Left cardiac atrium (tissue), 4 donors: ENCODE measurements around the gene EIF2D. TPM values are rescaled to one million over a fixed set of nuclear protein-coding genes. Genes with fewer than 3 reads are reported as not detected.

ENCODE experiments used
- ATAC-seq, 2 donors: fragments of 200-7000 bp; cut with Tn5 transposase; one replicate each; pipeline ENCODE4 v1.9.1; 2020; ENCODE audit warnings: mild to moderate bottlenecking in 2 of 2, moderate library complexity in 2 of 2
- DNase-seq: peaks from one replicate; pipeline ENCODE4 v3.0.0-alpha.2; 2020
- intact Hi-C, 2 donors: fragments of 100-400 bp; cut with DNase I; formaldehyde crosslinking; loops; one replicate each; pipeline versions ENCODE4 v1.14.1 to v1.15.1; 2022 to 2023
- long read RNA-seq: library from polyadenylated mRNA; unstranded; transcript quantifications from one replicate; pipeline ENCODE4 v2.0.0, GENCODE V29; 2021
- total RNA-seq, 2 donors: library from RNA; stranded (reverse); fragmentation: NEBNext Ultra II Directional; extraction: Animal tissue kit (Norgen Biotek cat#: 25700); gene quantifications; one replicate each; pipeline ENCODE4 v1.2.1, GENCODE V29; 2021
- donor health status: DM: no; HTN: yes; CAD: no.
- donor health status: DM: no; HTN: yes; CAD: no; lungs with severe emphysema.
- donor health status: DM: yes; HTN: yes; CAD: no.
- donor health status: Dilated cardiomyopathy.

The EIF2D gene, protein sequence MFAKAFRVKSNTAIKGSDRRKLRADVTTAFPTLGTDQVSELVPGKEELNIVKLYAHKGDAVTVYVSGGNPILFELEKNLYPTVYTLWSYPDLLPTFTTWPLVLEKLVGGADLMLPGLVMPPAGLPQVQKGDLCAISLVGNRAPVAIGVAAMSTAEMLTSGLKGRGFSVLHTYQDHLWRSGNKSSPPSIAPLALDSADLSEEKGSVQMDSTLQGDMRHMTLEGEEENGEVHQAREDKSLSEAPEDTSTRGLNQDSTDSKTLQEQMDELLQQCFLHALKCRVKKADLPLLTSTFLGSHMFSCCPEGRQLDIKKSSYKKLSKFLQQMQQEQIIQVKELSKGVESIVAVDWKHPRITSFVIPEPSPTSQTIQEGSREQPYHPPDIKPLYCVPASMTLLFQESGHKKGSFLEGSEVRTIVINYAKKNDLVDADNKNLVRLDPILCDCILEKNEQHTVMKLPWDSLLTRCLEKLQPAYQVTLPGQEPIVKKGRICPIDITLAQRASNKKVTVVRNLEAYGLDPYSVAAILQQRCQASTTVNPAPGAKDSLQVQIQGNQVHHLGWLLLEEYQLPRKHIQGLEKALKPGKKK
- 10 to 100 TPM; 22.9 to 27.8 TPM for total RNA-seq
- long read RNA-seq, transcript EIF2D-201 (15 exons, 2,005 nt), result major isoform, 23 of 58 reads
- long read RNA-seq, transcript EIF2D-202 (13 exons, 1,633 nt), result minor isoform, 5 of 58 reads
- long read RNA-seq, partial matches to known transcripts, result 8 of 58 reads
- long read RNA-seq, other reads (novel, unspliced or antisense), result 22 of 58 reads

DNA sequence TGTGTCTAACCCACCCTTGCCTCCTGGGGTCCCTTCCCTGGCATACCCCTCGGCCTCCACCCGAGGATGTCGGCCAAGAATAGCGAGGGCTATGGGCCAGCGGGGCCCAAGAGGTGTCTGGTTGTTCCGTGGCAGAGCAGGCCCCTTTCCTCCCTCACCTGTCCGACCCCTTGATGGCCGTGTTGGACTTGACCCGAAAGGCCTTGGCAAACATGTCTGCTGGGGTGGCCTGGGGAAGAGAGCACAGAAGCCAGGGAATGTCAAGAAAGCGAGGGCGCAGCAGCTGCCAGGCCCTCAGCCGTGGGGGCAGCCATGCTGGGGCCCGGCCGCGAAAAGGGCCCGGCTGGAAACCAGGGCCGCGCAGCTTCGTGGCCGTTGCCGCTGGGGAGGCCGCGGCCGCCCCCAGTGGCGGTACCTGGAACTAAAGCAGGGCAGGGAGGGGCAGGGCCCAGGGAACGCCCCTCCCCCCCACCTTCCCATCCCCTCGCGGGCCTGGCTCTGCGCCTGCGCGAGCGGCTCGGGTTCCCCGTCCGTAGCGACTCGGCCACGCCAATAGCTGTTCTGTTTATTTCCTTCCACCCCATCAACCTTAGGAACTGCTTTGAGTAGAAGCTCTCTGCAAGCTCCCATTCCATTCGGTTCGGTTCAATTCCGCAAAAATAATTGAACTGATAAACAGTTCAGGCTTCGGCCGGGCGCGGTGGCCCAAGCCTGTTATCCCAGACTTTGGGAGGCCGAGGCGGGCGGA, at the start of gene EIF2D:
TSS of gene EIF2D (minus strand) at position 337 of the 748 bp plus-strand sequence. CDS start at position 214, 123 bp downstream.
- peak; percentile 99 for ATAC-seq
- intact Hi-C loops, result no loop called here
- DNase-seq, result peak; percentile 93

DNA sequence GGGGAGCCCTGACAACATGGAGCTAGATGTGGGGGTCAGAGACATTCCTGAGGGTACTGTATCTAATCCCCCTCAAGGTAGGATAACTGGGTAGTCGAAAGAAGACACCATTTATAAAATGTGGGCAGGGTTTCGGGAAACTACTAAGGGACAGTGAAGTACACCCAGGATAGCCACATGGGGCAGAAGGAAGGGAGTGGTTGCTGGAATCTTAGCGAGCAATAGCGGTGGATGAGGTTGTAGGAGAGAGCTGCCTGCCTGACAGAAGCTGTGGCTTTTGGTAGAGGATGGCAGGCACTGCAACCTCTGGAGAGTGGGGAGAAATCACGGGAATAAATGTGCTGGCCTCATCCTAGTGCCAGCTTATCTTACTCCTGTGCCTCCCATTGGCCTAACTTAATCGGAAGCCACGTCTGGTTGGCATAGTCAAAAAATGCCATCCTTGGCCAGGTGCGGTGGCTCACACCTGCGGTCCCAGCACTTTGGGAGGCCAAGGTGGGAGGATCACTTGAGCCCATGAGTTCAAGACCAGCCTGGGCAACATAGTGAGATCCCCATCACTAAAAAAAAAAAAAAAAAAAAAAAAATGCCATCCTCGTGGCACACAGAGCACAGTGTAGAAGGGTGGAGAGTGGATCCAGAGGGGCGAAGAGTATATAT, 49.0 kb upstream of the EIF2D start:
- no peak for DNase-seq
- intact Hi-C loops, result no loop called here
- ATAC-seq, result no peak

DNA sequence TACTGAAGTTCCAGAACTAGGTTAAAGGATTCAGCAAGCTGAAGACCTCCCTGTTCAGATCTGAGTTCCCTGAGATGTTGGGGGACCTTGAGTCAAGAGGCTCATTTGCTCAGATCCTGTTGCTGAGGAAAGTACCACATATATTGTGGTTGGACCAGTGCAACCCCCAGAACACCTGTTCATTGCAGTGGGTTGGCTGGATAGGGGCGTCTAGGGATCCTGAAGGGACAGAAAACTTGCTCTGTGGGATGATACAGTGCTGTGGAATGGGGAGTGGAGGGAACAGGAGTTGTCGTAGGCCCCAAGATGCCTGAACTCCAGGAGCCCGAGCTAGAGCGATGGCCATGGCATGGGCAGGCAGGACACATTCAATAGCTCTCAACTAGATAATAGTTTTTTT, 47.9 kb upstream of the EIF2D start:
- ATAC-seq, result no peak
- intact Hi-C loops, result no loop called here
- no peak for DNase-seq

DNA sequence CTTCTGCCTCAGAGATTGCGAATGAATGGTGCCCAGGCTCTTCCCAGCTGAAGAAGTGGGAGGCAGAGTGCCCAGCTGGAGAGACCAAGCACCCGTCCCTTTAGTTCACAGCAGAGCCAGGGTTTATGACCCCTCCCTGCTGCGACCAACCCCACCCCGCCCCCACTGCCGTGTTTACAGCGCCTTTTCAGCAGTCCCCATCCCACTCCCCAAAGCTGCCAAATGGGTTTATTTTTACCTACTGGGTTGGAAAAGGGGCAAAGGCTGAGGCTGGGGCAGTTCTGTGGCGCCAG, 46.7 kb upstream of the EIF2D start:
- ATAC-seq (peak; percentile 4 to 10), DNase-seq (no peak)
- intact Hi-C loops, result loop anchor here (5.0 to 10.0 kb wide), 2 partner anchors 33 to 66 kb away; no protein-coding TSS in a partner anchor

DNA sequence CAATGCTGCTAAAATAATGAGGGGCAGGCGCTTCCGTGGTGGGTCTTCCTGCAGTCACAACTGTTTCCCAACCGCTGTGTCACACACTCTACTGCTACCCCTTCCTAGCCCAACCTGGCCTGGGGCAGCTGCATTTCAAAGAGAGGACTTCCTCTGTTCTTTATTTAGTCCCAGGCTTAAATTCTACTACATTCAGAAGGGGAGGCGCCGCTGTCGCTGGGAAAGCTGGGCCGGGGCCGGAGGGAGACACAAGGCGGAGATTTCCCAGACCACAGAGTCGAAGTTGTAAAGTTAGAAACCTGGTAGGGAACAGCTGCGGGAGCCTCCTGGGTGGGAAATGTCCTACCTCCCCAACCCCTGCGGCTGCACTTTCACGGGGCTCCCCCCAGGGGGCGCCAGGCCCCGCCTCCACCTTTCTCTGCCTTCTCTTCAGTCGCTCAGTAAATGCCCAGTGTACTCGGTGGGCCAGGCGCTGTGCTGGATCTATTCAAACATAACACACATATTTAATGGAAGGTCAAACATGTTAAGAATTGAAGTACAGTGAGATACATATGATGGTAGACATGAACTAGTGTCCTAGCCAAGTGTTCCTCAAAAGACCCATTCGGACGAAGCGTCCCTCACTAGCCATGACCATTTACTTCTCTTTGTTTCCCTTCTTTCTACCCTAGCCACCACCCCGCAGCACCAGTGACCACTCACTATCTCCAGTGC, 46.2 kb upstream of the EIF2D start:
- ATAC-seq, result peak; percentile 42 to 60
- peak; percentile 40 for DNase-seq
- intact Hi-C loops, result loop anchor here (5.0 to 10.0 kb wide), 2 partner anchors 34 to 66 kb away; no protein-coding TSS in a partner anchor

DNA sequence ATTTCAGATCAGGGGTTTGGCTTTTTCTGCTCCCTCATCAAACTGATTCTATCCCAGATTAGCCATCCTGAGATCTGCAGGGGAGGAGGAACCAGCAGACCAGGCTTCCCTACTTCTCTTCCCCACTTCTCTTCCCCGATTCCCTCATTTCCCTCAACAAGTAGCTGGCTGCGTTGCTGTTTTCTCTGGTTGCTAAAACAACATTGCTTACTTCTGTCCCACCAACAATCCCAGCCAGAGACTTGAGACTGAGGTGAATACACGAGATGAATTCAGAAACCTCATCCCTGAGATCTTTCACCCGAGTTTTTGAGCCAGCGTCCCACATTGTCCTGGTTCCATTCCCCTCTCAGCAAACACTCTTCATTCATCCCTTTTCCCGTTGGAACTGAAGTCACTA, 45.5 kb upstream of the EIF2D start:
- intact Hi-C loops, result loop anchor here (5.0 to 10.0 kb wide), 2 partner anchors 35 to 67 kb away; no protein-coding TSS in a partner anchor
- DNase-seq (no peak), ATAC-seq (no peak)

DNA sequence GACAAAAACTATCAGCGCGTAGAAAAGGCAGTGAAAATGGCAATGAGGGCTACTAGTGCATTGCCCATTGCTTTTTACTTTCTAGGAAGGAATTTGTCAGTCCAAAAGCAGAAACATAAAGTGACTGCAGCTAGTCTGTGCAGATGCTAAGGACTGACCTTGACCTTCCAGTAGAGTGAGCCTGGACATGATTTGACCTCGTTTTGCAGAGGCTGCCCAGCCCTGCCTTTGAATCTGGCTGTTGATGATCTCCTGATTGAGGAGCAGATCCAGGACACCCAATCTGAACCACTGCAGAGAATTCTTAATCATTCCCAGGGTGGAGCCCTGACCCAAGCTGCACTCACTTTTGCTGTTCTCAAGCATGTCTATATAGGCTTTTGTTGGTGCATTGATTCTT, 44.7 kb upstream of the EIF2D start:
- DNase-seq (no peak), ATAC-seq (no peak)
- intact Hi-C loops, result loop anchor here (5.0 to 10.0 kb wide), 2 partner anchors 35 to 68 kb away; no protein-coding TSS in a partner anchor

DNA sequence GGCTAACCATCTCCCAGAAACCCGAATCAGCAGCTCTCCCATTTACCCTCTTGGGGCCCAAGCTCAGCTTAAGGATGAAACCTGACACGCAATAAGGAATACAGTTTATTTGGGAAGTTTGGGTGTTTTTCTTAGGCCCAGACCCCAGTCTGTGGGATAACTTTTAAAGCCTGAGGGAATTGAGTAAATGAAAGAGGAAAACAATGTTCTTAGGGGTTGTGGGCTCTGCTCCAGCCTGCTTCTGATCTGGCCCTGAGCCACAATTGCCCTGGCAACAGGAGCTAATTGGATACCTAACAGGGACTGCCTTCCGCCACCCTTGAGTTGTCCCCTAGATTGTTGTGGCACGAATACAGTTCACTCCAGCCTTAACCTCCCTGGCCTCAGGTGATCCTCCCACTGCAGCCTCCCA, 43.2 kb upstream of the EIF2D start:
- DNase-seq (no peak), ATAC-seq (no peak)
- intact Hi-C loops, result loop anchor here (5.0 to 10.0 kb wide), 2 partner anchors 37 to 69 kb away; no protein-coding TSS in a partner anchor

DNA sequence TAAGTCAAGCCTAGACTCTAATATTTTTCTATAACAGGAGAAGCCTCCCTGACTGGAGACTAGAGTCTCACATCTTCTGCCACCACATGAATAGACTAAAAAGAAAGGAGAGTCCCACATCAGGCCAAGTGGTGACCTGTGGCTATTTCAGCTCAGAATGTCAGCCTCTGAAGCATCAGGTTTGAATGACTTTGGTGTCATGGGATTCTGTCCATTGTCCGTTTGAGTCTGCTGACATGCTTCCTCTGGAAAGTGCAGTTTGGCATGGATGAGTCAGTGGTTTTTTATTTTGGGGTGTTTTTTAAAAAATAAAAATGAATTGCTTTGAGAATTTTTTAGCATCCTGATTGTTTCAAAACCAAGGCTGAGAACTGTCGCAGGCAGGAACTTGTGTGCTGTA, 42.6 kb upstream of the EIF2D start:
- intact Hi-C loops, result loop anchor here (5.0 to 10.0 kb wide), 2 partner anchors 37 to 70 kb away; no protein-coding TSS in a partner anchor
- ATAC-seq, result no peak
- no peak for DNase-seq

DNA sequence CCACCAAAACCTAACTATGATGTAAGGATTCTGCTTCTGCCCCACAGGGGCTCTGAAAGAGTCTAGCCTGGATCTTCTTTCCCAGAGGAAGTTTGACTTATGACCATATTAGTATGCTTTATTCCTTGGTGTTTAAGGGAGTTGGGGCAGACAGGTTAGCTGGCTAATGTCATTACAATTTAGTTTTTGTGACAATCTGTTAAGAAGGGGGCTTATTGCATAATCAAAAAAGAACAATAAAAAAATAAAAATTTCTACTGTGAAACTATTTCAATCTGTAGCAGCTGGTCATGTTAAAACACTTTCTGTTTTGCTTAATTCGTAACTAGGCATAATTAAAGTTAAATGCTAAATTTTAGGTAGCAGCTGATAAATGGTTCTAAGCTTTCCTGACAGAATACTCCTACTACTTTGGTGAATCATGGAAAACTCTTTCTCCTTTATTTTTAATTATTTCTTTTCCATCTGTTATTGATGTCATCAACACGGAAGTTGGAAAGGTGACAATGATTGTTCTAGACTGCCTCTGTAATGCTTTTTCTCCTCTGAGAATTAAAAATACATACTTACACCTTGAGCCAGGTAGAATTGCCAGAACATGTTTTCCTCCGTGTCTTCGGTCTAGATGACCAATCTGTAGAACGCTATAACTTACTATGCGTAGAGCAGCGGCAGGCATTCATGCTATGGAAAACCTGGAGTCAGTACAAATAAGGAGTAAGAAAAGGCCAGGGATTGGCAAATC, 41.6 kb upstream of the EIF2D start:
- intact Hi-C loops, result loop anchor here in 1 of 2 donors (10.0 kb wide), 1 partner anchor 71 kb away; no protein-coding TSS in a partner anchor
- ATAC-seq, result no peak
- DNase-seq, result no peak

DNA sequence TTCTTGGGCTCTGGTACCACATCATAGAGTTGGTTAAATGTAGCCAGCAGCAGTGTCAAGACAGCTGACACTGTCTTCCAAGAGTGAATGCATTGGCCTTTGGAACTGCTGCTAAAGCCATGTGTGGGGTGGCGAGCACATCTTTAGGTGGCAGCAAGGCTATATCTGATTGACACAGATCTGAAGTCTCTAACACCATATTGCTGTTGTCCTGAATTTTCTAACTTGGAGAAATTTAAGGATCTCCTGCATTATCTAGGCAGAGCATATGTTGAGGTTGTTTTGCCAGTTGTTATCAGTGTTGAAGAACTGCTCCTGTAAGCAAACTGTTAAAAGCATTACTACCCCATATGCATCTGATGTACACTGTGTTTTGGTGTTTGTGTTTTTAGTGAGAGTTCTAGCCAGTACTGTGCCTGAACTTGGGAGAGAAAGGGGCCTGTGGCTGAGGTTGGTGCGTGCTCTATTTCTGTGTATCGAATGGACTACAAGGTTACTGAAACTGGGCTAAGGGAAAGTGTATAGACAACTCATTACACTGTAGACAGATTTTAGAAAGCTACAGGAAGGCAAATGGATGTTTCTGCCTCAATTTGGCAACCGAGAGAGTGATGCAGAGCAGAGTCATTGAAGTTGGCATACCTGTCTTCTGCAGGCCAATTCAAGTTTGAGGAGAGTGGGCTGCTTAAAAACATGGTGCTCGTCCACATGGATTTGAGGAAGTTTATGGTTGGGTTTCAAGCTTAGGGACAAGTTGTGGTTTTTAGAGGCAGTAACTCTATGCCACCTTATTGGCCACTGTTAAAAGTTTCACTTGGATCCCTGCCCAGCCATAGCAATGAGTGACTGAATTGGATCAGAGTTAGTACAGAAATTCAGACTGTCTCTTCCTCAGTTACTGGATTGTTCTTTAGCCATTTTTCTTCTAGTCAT, 40.0 kb upstream of the EIF2D start:
- intact Hi-C loops, result loop anchor here in 1 of 2 donors (10.0 kb wide), 1 partner anchor 73 kb away; no protein-coding TSS in a partner anchor
- DNase-seq (no peak), ATAC-seq (no peak)

DNA sequence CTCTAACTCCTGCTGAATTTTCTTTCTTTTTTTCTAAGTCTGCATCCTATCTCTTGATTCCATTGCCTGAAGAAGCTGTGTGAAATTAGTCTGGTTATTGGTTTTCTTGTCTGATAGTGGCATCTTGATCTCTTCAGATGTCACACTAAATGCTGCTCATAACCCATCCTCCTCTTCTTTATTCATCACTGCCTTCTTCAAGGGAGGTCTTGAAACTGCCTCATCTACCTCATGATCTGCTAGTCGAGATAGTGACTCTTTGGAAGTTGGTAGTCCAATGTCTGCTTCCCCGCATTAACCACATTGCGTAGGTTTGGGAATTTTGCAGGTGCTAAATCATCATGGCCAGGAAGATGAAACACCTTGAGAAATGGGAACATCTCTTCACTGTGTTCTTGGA, 38.7 kb upstream of the EIF2D start:
- no peak for DNase-seq
- no peak for ATAC-seq
- intact Hi-C loops, result loop anchor here in 1 of 2 donors (10.0 kb wide), 1 partner anchor 74 kb away; no protein-coding TSS in a partner anchor

DNA sequence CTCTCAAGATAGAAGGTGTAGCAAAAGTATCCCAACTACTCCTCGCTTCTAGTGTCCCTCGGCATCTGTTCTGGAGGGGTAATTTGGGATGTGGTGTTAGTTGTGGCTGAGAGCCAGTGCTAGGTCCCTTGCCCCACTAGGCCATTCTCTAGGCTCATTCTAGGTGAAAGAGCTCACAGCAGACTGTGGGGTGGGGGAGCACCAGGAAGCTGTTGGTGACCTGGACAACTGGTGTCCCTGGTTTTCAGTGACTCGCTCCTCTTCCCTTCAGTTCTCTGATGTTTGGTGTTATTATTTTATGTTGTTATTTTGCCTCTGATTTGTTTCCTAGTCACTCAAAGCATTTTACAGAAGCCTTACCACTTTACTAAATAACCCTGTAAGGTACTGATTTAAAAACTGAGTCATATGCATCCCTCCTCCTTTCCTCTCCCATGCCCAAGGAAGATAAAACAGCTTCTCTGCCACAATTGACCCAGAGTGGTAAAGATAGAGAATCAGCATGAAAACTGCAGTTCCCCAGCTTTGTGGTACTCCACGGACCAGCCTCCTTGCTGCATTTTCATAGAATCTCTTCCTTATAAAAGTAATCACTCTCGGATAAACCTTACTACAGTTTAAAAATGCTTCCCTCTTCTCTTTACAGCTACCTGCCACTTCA, 37.1 kb upstream of the EIF2D start:
- ATAC-seq (peak; percentile 44 to 60), DNase-seq (no peak)
- intact Hi-C loops, result no loop called here

DNA sequence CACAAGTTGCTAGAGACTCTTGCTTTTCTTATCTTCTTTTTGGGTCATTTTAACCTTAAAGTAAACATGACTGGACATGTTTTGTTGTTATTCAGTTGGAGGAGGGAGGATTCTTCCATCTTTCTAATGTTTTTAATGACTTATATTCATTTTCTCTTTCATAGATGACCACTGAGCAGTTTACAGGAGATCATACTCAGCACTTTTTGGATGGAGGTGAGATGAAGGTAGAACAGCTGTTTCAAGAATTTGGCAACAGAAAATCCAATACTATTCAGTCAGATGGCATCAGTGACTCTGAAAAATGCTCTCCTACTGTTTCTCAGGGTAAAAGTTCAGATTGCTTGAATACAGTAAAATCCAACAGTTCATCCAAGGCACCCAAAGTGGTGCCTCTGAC, 35.0 kb upstream of the EIF2D start:
- intact Hi-C loops, result no loop called here
- DNase-seq (no peak), ATAC-seq (no peak)

DNA sequence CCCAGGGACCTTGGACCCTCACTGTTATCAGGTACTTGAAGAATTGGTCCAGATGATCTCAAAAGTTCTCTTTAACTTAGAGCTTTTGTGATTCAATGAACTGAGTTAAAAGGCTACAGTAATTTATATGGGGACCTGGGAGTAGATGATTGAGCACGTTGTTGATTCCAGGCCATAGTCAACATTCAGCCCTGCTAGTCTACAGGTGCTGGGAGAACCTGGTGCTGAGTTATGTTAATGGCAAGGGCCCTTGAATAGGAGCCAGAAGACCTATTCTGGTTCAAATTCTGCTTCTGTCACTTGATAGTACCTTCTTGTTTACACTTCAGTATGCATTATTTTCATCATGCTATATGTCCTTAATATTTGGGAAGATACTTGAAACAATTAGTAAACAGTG, 34.2 kb upstream of the EIF2D start:
- intact Hi-C loops, result no loop called here
- ATAC-seq (no peak), DNase-seq (no peak)

DNA sequence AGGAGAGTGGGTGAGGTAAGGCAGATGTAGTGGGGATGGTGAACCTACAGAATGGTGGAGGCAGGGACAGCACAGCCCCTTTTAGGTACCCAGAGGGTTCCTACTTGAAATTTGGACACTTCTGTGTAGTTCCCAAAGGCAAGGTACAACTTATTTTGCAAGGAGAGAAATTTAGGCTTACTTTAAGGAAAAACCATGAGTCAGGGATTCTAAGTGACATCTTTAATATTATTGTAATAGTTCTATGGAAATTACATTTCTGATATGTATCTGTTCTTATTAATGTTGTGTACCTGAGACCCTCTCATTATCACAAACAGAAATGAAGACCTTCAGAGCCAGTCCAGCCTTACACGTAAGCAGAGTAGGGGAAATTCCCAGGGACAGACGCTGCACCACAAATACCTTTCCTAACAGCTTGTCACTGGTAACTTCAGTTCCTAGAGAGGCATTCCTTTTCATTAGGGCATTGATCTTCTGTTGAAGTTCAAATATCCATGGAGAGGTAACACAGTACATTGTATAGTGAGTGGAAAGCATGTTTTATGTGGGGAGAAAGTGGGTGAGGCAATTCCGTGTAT, 30.9 kb upstream of the EIF2D start:
- DNase-seq (no peak), ATAC-seq (no peak)
- intact Hi-C loops, result no loop called here
